DND-41 (cell line): ENCODE measurements around the gene LTA.

Experiments
- CTCF ChIP-seq: IDR thresholded peaks from 2 replicates; pipeline ENCODE4 v1.5.1; 2012; ENCODE audit warnings: borderline replicate concordance, low read length, moderate library complexity, mild to moderate bottlenecking; ENCODE audit not compliant: poor library complexity, severe bottlenecking; ENCODE audit errors: extremely low read depth
- EZH2 ChIP-seq: IDR thresholded peaks from 3 replicates; pipeline ENCODE4 v1.6.1; 2012; ENCODE audit warnings: borderline replicate concordance, low read depth, mild to moderate bottlenecking, moderate library complexity, low read length, inconsistent platforms; ENCODE audit not compliant: severe bottlenecking

GRCh38 chr6:31547727-31548543, 24.2 kb upstream of the LTA start:
- TF ChIP-seq CTCF (no peak), EZH2 (no peak)
